Measurements from ENCODE around the gene LRFN2.

Gene LRFN2

GRCh38 chr6:40523505-40524172, 63.5 kb downstream of the LRFN2 start:
- FAIRE-seq (no peak), DNase-seq (ENCODE audit: insufficient read length, low spot score) (no peak)

GRCh38 chr6:40521496-40521895, 65.7 kb downstream of the LRFN2 start:
- no peak for FAIRE-seq
- no peak for DNase-seq (ENCODE audit: insufficient read length, low spot score)

DNA sequence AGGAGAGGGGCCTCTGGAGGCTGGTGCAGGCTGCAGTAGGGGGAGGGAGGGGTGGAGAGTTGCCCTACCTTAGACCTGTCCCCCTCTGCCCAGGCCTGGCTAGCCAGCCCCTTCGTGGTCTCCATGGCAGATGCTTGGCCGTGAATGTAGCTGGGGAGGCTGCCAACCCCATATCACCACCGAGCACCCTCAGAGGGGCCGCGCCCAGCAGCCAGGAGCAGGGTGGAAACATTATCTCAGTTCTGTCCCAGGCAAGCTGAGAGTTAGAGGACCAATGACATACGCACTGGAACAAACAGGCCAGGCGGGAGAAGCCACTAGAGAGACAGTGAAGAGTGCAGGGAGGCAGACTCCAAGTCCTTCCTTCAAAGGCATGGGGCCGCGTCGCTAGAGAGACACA, 66.5 kb downstream of the LRFN2 start:
- DNase-seq (ENCODE audit: insufficient read length, low spot score) (no peak), FAIRE-seq (no peak)

GRCh38 chr6:40520084-40520483, 67.1 kb downstream of the LRFN2 start:
- DNase-seq (ENCODE audit: insufficient read length, low spot score) (no peak), FAIRE-seq (no peak)

DNA sequence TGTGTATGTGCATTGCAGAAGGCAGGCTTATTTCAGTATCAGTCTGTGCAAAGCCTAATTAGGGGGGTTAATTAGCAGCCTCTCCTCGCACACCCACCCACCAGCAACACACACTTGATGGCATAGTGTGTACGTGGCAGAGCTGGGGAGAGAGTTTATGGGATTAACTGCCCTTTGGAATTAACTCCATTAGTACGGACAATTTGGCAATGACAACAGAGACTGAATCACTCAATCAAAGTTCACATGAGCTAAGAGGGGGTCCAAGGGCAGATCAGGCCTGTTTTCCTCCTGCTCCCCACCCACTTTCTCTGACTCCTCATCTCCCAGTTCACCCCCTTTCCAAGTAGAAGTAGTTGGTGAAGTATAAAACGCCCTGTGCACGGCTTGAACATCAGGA, 69.5 kb downstream of the LRFN2 start:
- FAIRE-seq (no peak), DNase-seq (ENCODE audit: insufficient read length, low spot score) (no peak)

- FAIRE-seq: no peak
These were observed 70.7 kb downstream of the LRFN2 start for GRCh38 chr6:40516429-40516828.

GRCh38 chr6:40512340-40512739, 74.8 kb downstream of the LRFN2 start:
- DNase-seq (ENCODE audit: insufficient read length, low spot score) (no peak), FAIRE-seq (no peak)

More at GRCh38 chr6:40516429-40516828, 70.7 kb downstream of the LRFN2 start:
- no peak for DNase-seq (ENCODE audit: insufficient read length, low spot score)

DNA sequence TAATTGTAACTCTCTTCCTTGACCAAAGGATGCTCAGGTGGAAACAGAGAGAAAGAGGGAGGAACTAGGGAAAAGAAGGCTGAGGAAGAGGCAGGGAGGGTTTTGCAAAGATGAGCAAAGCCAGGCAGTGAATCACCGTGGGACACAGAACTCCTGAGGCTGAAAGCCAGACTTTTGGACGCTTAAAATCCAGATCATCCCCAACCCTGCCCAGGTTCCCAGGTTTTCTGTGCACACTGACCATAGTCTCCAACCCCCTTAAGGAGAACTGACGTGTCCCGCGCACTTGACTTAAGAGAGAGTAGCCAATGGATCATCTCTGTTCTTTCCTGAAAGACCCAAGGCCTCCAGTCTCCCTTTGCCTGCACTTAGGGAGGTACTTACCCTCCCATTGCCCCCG, 75.3 kb downstream of the LRFN2 start:
- FAIRE-seq (no peak), DNase-seq (ENCODE audit: insufficient read length, low spot score) (no peak)

GRCh38 chr6:40510442-40510841, 76.7 kb downstream of the LRFN2 start:
- FAIRE-seq (no peak), DNase-seq (ENCODE audit: insufficient read length, low spot score) (no peak)

DNA sequence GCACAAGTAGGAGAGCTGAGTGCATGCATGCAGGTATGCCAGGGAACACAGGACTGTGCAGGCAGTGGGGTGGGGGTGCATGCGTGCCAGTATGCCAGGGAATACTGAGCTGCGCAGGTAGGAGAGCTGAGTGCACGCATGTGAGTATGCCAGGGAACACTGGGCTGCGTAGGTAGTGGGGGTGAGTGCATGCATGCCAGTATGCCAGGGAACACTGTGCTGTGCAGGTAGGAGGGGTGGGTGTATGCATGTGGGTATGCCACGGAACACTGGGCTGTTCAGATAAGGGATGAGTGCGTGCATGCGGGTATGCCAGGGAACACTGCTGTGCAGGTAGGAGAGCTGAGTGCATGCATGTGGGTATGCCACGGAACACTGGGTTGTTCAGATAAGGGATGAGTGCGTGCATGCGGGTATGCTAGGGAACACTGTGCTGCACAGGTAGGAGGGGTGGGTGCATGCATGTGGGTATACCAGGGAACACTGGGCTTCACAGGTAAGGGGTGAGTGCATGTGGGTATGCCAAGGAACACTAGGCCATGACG, 77.4 kb downstream of the LRFN2 start:
- FAIRE-seq: no peak

DNA sequence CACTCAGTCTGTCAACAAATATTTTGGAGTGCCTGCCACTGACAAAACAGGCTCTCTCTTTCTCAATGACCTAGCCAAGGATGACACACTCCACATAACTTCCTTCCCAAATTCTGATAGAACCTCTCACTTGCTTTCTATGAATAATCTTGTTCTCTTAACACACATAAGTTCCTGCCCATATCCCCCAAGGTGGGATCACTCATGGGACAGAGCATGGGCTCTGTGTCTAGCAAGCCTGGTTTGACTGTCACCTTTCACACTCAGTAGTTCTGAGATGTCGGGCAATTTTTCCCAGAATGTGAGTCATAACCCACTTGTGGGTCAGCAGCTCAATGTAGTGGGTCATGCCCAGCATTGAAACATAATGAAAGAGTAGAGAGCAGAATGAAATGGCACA, 78.1 kb downstream of the LRFN2 start:
- no peak for FAIRE-seq
- no peak for DNase-seq (ENCODE audit: insufficient read length, low spot score)

More for the DNA sequence above, 77.4 kb downstream of the LRFN2 start:
- DNase-seq (ENCODE audit: insufficient read length, low spot score): no peak

DNA sequence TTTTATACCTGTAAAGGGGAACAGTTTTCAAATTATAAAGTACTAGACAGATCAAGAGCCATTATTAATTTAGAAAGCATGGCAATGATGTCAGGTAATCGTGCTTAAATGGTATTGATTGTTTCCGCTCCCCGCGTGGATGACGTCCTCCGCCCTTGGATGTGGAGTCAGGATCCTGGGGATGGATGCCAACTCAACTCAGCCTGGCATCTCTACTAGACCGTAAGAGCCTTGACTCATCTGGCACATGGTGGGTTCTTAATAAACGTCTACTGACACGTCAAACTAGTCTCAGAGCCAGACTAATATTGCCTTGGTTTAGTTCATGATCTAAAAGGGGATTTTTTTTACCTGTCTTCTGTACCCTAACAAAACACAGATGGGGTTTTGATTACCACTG, 80.2 kb downstream of the LRFN2 start:
- no peak for DNase-seq (ENCODE audit: insufficient read length, low spot score)
- FAIRE-seq: no peak

DNA sequence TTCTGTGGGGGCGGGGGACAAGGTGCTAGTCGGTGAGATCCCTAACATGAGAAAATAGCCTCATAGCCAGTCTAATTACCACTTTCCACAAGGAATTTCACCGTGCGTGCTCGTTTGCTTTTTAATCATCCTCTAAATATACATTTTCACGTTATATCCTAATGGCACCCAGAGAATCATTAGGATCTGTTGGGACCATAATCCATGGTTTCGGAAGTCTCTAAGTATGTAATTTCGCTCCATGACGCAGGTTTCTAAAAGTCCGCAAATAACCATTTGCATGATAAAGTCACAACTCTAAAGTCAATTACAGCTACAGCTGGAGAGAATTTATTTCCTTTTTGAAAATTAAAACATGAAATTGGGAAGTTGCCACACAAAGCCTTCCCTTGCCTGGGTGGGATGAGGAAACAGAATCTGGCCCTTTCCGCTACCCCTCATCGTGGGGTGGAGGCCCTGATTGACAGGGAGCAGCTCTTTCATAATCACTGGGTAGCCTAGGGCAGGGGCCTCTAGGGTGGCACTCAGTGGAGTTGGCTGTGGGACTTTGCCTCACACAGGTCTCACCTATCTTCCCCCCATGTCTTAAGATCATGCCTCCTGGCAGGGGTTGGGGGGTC, 81.9 kb downstream of the LRFN2 start:
- FAIRE-seq: no peak

GRCh38 chr6:40504274-40504673, 82.9 kb downstream of the LRFN2 start:
- FAIRE-seq (no peak), DNase-seq (ENCODE audit: insufficient read length, low spot score) (no peak)

More for the DNA sequence above, 81.9 kb downstream of the LRFN2 start:
- no peak for DNase-seq (ENCODE audit: insufficient read length, low spot score)

DNA sequence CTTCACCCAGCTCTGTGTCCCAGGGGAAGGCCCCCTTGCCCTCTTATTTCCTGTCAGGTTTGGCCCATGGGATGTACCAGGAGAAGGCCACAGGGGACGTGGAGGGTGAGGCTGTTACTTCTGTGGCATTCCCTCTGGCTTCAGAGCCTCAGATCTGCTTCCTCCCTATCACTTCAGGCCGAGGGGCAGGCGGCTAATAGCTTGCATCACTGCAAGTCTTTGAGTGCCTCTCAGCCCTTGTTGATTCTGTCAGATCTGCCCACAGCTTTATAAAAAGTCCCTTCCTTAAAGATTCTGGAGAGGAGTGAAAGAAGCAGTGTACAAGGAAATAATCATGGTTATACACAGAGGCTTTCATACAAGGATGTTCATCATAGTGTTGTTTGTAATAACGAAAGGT, 86.9 kb downstream of the LRFN2 start:
- DNase-seq (ENCODE audit: insufficient read length, low spot score) (no peak), FAIRE-seq (no peak)

- FAIRE-seq: no peak
These were observed 87.9 kb downstream of the LRFN2 start for GRCh38 chr6:40499215-40499614.

DNA sequence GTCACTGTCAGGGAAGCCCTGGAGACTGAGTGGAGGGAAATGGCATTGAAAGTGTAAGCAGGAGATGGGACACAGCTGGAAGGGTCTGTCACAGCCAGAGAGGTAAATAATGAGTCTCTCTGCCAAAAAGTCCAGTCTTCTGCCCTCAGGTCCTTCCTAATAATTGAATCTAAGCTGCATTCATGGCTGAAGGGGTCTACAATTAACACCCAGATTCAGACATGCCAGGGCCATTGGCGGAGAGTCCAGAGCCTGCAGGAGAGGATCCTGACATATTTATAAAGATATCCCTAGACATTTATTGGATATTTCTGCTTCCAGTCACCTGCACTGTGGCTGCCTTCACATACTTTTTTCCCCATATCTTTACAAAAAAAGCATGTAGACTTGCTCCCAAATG, 89.0 kb downstream of the LRFN2 start:
- DNase-seq (ENCODE audit: insufficient read length, low spot score): no peak
- no peak for FAIRE-seq

More at GRCh38 chr6:40499215-40499614, 87.9 kb downstream of the LRFN2 start:
- no peak for DNase-seq (ENCODE audit: insufficient read length, low spot score)

- DNase-seq (ENCODE audit: insufficient read length, low spot score): no peak
These were observed 95.0 kb downstream of the LRFN2 start for GRCh38 chr6:40492187-40492586.

GRCh38 chr6:40490508-40490907, 96.7 kb downstream of the LRFN2 start:
- no peak for FAIRE-seq
- DNase-seq (ENCODE audit: insufficient read length, low spot score): no peak

More at GRCh38 chr6:40492187-40492586, 95.0 kb downstream of the LRFN2 start:
- FAIRE-seq: no peak

- FAIRE-seq (no peak), DNase-seq (ENCODE audit: insufficient read length, low spot score) (no peak)
These were observed 97.4 kb downstream of the LRFN2 start for GRCh38 chr6:40489798-40490197.

DNA sequence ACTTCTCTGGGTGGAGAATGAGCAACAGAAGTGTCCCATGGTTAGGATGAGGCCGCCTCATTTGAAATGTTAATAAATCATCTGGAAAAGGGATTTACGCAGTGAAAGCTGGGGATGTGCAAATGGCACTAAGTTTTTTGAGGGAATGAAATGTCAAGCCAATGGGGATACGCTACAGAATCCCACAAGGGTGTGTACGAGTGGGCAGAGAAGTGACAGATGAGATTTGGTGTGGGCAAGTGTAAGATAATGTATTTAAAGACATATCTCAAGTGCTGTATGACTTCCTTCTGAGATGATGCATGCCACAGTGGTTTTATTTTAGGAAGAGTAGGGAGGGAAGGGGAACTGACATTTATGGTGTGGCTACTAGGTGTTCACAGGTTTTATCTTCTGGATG, 100.6 kb downstream of the LRFN2 start:
- DNase-seq (ENCODE audit: insufficient read length, low spot score) (no peak), FAIRE-seq (no peak)

DNA sequence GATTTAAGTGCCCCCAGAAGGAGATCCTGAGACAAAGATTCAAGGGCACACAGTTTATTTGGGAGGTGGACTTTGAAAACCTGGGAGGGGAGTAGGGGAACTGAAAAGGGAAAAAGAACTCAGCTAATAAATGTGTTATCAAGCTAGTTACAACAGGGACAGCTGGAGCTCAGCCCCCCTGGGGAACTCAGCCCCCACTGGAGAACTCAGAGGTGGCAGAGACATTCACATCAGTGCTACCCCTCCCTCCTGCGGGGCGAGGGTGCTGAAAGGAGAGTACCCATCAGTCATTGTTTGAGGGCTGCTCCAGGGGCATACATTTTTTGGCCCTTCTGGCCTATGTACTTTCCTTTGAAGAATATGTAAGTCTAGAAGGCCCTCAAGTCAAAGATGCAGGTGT, 101.4 kb downstream of the LRFN2 start:
- DNase-seq (ENCODE audit: insufficient read length, low spot score) (no peak), FAIRE-seq (no peak)

All from GM19239 (cell line).